Stimulated activated memory B cell treated with anti-CD40 and anti-IgM and Interleukin-4, amounts not matched to agents 10 μg/mL and 1 μg/mL and 100 μg/mL, for 72 hours (primary cell): Measurements from ENCODE around the gene DPF3.

Experiments used
- ATAC-seq: fragments of 150-1000 bp; cut with Tn5 transposase; 2 replicates; pipeline ENCODE4 v1.10.0; 2021
- H3K27ac Mint-ChIP-seq: one replicate; pipeline ENCODE4 v1.8.0; 2022; ENCODE audit warnings: mild to moderate bottlenecking, mixed read lengths
- H3K27me3 Mint-ChIP-seq: one replicate; pipeline ENCODE4 v1.8.0; 2022; ENCODE audit warnings: mixed read lengths
- H3K36me3 Mint-ChIP-seq: one replicate; pipeline ENCODE4 v1.8.0; 2022; ENCODE audit warnings: mixed read lengths
- H3K4me1 Mint-ChIP-seq: one replicate; pipeline ENCODE4 v1.8.0; 2022; ENCODE audit warnings: mixed read lengths
- H3K4me3 Mint-ChIP-seq: one replicate; pipeline ENCODE4 v1.8.0; 2022; ENCODE audit warnings: mild to moderate bottlenecking, moderate library complexity, mixed read lengths
- H3K9me3 Mint-ChIP-seq: one replicate; pipeline ENCODE4 v1.8.0; 2022; ENCODE audit warnings: mixed read lengths

Gene DPF3

DNA sequence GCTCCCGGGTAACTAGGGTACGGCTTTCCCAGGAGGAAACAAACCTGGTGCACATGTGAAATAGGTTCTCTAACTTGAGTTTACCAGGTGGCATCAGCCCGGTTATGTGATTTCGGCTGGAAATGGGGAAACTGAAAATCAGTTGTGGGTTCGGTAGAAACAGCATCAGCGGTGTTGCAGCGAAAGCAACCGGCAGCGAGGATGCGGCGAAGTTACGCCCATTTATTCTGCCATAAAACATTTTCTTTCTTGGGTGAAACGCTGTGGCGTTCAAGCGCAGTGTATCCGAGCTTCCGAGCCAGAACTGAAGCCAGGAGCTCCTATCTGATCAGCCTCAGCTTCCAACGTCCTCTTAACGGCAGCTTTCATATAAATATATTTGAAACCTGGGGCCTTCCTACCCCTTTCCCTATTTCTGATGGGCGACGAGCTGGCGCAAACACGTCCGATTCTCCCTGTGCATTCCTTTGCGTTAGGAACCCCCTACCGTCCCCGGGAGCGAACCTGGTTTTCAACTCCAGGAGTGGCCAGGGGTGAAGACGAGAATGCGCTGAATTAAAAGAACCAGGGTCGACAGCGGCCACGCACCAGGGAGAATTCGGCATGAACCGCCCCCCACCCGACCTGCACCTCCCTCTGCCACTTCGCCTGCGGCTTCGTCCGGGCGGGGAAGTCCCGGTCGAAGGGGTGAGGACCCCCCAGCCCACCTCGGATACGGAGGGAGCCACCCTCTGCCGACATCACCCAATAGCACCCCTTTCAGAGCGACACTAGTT, 1.6 kb downstream of the DPF3 start:
- Mint-ChIP-seq H3K4me1 (peaks cover 42% of the 10 kb centered on the region), H3K27me3 (no peaks in the 10 kb centered on the region), H3K27ac (peak overlapping the region; percentile 82), H3K4me3 (peak overlapping the region; percentile 98), H3K9me3 (no peaks in the 10 kb centered on the region), H3K36me3 (peaks cover 3% of the 10 kb centered on the region)
- ATAC-seq, result no peak

GRCh38 chr14:72891666-72892102, 2.2 kb downstream of the DPF3 start:
- H3K4me3 Mint-ChIP-seq, result peak overlapping the region; percentile 98
- H3K9me3 Mint-ChIP-seq, result peaks cover 3% of the 10 kb centered on the region
- peaks cover 4% of the 10 kb centered on the region for H3K36me3 Mint-ChIP-seq
- H3K4me1 Mint-ChIP-seq, result peaks cover 42% of the 10 kb centered on the region
- H3K27ac Mint-ChIP-seq, result peak overlapping the region; percentile 82
- ATAC-seq, result no peak
- H3K27me3 Mint-ChIP-seq, result no peaks in the 10 kb centered on the region

DNA sequence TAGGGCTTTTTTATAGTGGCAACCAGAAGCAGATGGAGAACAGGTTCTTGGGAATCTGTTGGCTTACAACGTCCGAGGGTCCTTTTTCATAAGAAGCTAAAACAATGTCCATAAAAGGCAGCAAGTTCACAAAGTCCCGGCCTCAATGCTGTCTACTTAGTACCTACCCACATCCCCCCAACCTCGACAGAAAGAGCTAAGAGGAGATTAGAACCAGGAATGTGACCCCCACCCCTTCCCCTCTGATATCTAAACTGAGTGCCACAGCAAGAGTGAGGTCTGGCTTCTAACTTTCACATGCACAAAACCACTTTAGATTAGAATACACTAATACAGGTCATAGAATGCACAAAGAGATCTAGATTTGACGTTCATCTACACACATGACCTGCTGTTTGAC, 4.5 kb downstream of the DPF3 start:
- no peak for ATAC-seq
- Mint-ChIP-seq H3K9me3 (peaks cover 8% of the 10 kb centered on the region), H3K4me1 (peaks cover 34% of the 10 kb centered on the region), H3K27ac (no peak overlapping the region), H3K27me3 (no peaks in the 10 kb centered on the region), H3K4me3 (no peak overlapping the region), H3K36me3 (peaks cover 13% of the 10 kb centered on the region)

DNA sequence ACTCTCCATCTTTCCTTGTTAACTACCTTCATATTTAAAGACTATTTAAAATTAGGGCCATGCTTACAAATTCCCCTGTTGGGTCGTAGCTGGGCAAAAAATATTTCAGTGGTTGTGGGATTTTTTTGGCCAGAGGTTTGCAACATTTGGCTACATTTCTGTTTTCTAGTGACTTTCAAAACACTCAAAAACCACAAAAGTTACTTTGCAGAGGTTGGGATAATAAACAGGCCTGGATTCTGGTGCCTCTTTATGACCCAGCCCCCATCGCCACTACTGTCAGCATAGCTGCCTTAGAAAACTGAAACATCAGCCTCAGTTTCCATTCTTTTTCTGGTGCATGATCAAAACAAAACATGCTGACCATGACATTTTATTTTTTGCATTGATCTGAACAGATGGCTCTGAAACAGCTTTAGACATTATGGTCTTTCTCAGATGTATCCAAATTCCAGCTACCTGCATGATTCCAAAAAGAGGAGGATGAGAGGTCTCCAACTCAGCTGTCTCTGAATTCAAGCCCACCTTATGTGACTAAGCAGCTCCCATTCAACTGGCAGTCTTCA, 5.2 kb downstream of the DPF3 start:
- Mint-ChIP-seq H3K36me3 (peaks cover 13% of the 10 kb centered on the region), H3K4me3 (no peak overlapping the region), H3K27me3 (no peaks in the 10 kb centered on the region), H3K9me3 (peaks cover 8% of the 10 kb centered on the region), H3K4me1 (peaks cover 35% of the 10 kb centered on the region), H3K27ac (peak overlapping the region; percentile 31)
- no peak for ATAC-seq

DNA sequence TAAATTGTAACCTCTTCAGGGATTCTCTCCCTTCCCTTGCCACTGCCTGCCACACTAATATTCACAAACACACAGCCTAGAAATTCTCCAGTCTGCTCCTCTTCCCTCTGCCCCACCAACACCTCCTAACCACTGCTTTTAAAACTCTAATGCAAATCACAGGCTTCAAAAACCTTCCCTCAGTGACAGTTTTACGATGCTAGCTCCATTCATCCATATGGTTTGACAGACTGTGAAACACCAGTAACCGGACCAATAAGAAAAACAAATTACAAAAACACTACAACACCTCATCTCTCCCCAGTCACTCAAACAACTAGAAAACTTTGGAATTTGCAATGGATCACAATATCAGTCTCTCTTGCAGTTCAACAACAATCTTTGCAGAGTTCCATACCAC, 5.7 kb downstream of the DPF3 start:
- H3K4me3 Mint-ChIP-seq, result no peak overlapping the region
- H3K27ac Mint-ChIP-seq, result peak overlapping the region; percentile 31
- ATAC-seq, result no peak
- peaks cover 13% of the 10 kb centered on the region for H3K36me3 Mint-ChIP-seq
- H3K9me3 Mint-ChIP-seq, result peaks cover 8% of the 10 kb centered on the region
- peaks cover 40% of the 10 kb centered on the region for H3K4me1 Mint-ChIP-seq
- H3K27me3 Mint-ChIP-seq, result no peaks in the 10 kb centered on the region

DNA sequence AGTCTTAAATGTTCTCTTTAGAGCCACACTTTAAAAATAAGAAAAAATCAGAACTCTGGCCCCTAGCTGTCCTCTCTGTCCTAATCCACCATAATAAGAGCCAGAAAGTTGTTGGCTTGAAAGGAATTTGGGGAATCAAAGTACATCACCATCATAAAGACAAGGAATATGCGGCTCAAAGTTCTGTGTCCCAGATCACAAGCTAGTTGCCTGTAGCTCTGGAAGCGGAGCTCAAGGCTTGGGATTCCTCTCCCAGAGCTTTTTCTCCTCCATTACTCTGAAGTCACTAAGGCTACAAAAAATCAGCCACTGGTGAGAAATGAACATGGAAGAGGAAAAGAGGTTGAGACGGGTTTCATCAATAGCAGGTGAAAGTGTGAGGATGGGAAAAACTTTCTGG, 6.4 kb downstream of the DPF3 start:
- peaks cover 8% of the 10 kb centered on the region for H3K9me3 Mint-ChIP-seq
- no peaks in the 10 kb centered on the region for H3K27me3 Mint-ChIP-seq
- H3K4me1 Mint-ChIP-seq, result peaks cover 34% of the 10 kb centered on the region
- H3K36me3 Mint-ChIP-seq, result peaks cover 13% of the 10 kb centered on the region
- ATAC-seq, result no peak
- no peak overlapping the region for H3K4me3 Mint-ChIP-seq
- peak overlapping the region; percentile 31 for H3K27ac Mint-ChIP-seq

DNA sequence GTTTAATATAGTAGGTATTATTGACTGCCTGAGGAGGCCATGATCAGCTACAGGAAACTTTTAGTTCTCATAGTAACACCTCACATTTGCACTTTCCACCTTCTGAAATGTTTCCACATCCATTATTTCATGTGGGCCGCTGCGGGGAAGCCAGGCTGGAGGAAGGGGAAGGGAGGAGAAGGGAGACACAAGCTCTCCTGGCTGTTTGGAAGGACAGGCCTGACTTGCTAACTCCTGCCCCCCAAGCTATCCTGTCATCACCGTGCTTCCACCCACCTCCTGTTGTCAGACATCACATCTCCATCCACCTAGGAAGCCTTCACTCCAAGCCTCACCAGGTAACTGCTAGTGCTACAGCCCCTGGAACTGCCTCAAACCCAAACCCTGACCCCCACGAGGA, 9.5 kb downstream of the DPF3 start:
- H3K4me1 Mint-ChIP-seq, result peaks cover 33% of the 10 kb centered on the region

DNA sequence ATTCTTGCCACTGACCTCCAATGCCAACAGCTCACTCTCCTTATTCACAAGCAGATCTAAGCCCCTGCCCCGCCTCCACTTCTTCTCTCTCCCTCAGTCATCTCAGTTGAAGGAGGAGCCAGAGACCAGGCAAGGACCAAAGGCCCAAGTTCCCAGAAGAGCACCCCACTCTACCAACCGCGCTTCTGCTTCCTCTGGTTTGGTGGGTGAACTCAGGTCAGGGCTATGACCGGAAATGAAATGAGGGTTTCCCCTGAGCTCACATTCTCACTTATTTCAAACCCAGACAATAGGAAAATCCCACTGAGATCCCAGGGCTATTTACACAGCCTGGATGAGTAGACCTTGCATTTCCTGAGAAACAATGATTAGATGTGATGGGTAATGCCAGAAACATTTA, 9.9 kb downstream of the DPF3 start:
- peaks cover 8% of the 10 kb centered on the region for H3K9me3 Mint-ChIP-seq
- no peaks in the 10 kb centered on the region for H3K27me3 Mint-ChIP-seq
- peaks cover 13% of the 10 kb centered on the region for H3K36me3 Mint-ChIP-seq
- no peak overlapping the region for H3K27ac Mint-ChIP-seq
- ATAC-seq, result peak; percentile 58
- peaks cover 33% of the 10 kb centered on the region for H3K4me1 Mint-ChIP-seq
- H3K4me3 Mint-ChIP-seq, result no peak overlapping the region

More for the DNA sequence above, 9.5 kb downstream of the DPF3 start:
- Mint-ChIP-seq H3K9me3 (peaks cover 8% of the 10 kb centered on the region), H3K4me3 (no peak overlapping the region), H3K27me3 (no peaks in the 10 kb centered on the region), H3K27ac (no peak overlapping the region), H3K36me3 (peaks cover 13% of the 10 kb centered on the region)
- ATAC-seq, result no peak

- Mint-ChIP-seq H3K4me1 (peaks cover 28% of the 10 kb centered on the region), H3K27me3 (no peaks in the 10 kb centered on the region), H3K27ac (no peak overlapping the region), H3K9me3 (peaks cover 8% of the 10 kb centered on the region), H3K36me3 (peaks cover 13% of the 10 kb centered on the region), H3K4me3 (no peak overlapping the region)
- ATAC-seq, result no peak
Measured at GRCh38 chr14:72883109-72883508, 10.8 kb downstream of the DPF3 start.

- H3K27ac Mint-ChIP-seq, result no peak overlapping the region
- peaks cover 8% of the 10 kb centered on the region for H3K9me3 Mint-ChIP-seq
- ATAC-seq, result no peak
- no peak overlapping the region for H3K4me3 Mint-ChIP-seq
- peaks cover 12% of the 10 kb centered on the region for H3K36me3 Mint-ChIP-seq
- peaks cover 24% of the 10 kb centered on the region for H3K4me1 Mint-ChIP-seq
- H3K27me3 Mint-ChIP-seq, result no peaks in the 10 kb centered on the region
Measured at GRCh38 chr14:72882463-72882862, 11.4 kb downstream of the DPF3 start.

GRCh38 chr14:72882047-72882446, 11.9 kb downstream of the DPF3 start:
- H3K4me3 Mint-ChIP-seq, result no peak overlapping the region
- H3K4me1 Mint-ChIP-seq, result peaks cover 25% of the 10 kb centered on the region
- H3K27me3 Mint-ChIP-seq, result no peaks in the 10 kb centered on the region
- peaks cover 7% of the 10 kb centered on the region for H3K9me3 Mint-ChIP-seq
- no peak overlapping the region for H3K27ac Mint-ChIP-seq
- ATAC-seq, result no peak
- H3K36me3 Mint-ChIP-seq, result peaks cover 11% of the 10 kb centered on the region

- ATAC-seq, result no peak
- Mint-ChIP-seq H3K9me3 (peaks cover 5% of the 10 kb centered on the region), H3K27me3 (no peaks in the 10 kb centered on the region), H3K36me3 (peaks cover 16% of the 10 kb centered on the region), H3K27ac (peak overlapping the region; percentile 44), H3K4me1 (peaks cover 30% of the 10 kb centered on the region), H3K4me3 (no peak overlapping the region)
Measured at GRCh38 chr14:72881543-72881942, 12.4 kb downstream of the DPF3 start.

GRCh38 chr14:72880820-72881219, 13.1 kb downstream of the DPF3 start:
- Mint-ChIP-seq H3K4me1 (peaks cover 37% of the 10 kb centered on the region), H3K36me3 (peaks cover 12% of the 10 kb centered on the region), H3K27ac (peak overlapping the region; percentile 44), H3K9me3 (peaks cover 2% of the 10 kb centered on the region), H3K27me3 (no peaks in the 10 kb centered on the region), H3K4me3 (no peak overlapping the region)
- peak; percentile 39 for ATAC-seq

DNA sequence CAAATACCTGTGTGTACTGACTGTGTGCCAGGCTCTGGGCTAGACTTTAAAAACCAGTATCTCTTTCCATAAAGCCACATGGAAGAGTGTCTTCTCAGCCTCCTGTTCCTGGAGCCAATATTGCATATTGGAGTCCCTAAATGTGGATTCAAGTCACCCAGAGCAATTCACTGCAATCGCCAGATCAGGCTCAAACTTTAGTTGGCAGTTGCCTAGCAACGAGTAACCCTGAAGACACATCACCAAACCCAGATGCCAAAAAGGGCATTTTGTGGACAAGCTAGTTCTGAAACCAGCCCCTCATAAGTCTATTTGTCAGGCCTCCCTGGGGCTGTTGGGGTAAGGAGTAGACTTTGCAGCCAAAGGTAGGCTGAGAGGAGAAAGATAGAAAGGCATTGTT, 13.7 kb downstream of the DPF3 start:
- no peaks in the 10 kb centered on the region for H3K9me3 Mint-ChIP-seq
- no peak for ATAC-seq
- H3K36me3 Mint-ChIP-seq, result peaks cover 9% of the 10 kb centered on the region
- H3K27me3 Mint-ChIP-seq, result no peaks in the 10 kb centered on the region
- no peak overlapping the region for H3K27ac Mint-ChIP-seq
- H3K4me3 Mint-ChIP-seq, result no peak overlapping the region
- H3K4me1 Mint-ChIP-seq, result peaks cover 44% of the 10 kb centered on the region

DNA sequence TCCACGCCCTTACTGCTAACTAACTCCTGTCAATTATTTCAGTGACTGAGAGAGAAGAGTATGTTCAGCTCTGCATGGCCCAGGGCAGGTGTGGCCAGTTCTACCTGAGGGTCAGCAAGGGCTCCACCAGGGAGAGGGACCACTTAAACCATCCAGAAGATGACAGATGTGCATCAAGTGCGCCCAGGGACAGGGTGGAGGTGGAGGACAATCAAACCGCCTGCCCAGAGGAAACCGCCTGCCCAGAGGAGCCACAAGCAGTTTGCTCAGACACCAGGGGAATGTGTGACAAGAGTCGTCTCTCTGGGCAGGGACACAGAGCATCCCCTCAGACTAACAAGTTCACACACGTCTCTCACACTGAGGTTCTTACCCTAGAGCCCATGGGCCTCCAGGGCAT, 14.5 kb downstream of the DPF3 start:
- Mint-ChIP-seq H3K4me1 (peaks cover 50% of the 10 kb centered on the region), H3K27me3 (no peaks in the 10 kb centered on the region), H3K36me3 (peaks cover 15% of the 10 kb centered on the region), H3K4me3 (no peak overlapping the region), H3K9me3 (peaks cover 4% of the 10 kb centered on the region), H3K27ac (no peak overlapping the region)
- no peak for ATAC-seq

DNA sequence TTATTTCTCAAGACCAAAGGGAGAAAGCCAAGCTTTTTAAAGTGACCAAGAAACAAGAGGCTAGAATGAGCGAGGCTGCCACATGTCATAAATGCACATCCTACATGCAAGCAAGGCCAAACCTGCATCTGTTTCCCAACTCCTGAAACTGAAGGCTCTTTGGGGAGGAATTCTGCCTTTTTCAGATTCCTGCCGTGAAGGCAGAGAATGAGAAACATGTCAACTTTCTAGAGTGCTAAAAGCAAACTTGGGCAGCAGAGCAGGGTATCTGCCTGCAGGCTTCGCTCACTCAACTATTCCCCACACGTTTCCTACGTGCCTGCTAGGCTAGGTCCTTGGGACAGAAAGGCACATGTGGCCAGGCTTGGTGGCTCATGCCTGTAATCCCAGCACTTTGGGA, 15.2 kb downstream of the DPF3 start:
- Mint-ChIP-seq H3K4me1 (peaks cover 44% of the 10 kb centered on the region), H3K27ac (no peak overlapping the region), H3K4me3 (no peak overlapping the region), H3K27me3 (no peaks in the 10 kb centered on the region), H3K36me3 (peaks cover 16% of the 10 kb centered on the region), H3K9me3 (peaks cover 5% of the 10 kb centered on the region)
- no peak for ATAC-seq
